Activated CD4-positive, alpha-beta T cell treated with anti-CD3 and anti-CD28 coated beads for 36 hours (primary cell): ENCODE data around the gene CALML5. TPM values are rescaled to one million over a fixed set of nuclear protein-coding genes. Genes with fewer than 3 reads are reported as not detected.

Source experiments
- ATAC-seq: fragments of 200-7000 bp; cut with Tn5 transposase; one replicate; pipeline ENCODE4 v1.10.0; 2021; ENCODE audit warnings: mild to moderate bottlenecking, moderate library complexity
- CTCF ChIA-PET: fragments of 350-600 bp; sonication (Branson Sonifier 250); formaldehyde crosslinking; loops from one replicate; lab custom pipeline; 2021; ENCODE audit warnings: antibody characterized with exemption; lab: Charles Lee
- POLR2A ChIA-PET: fragments of 350-600 bp; sonication (Branson Sonifier 250); formaldehyde crosslinking; loops from one replicate; lab custom pipeline; 2021; ENCODE audit warnings: antibody characterized with exemption, inconsistent platforms; lab: Charles Lee
- DNase-seq: peaks from one replicate; pipeline ENCODE4 v3.0.0-alpha.2; 2020
- H3K27ac Mint-ChIP-seq: one replicate; pipeline ENCODE4 v1.8.0; 2021; ENCODE audit warnings: mixed read lengths
- H3K27me3 Mint-ChIP-seq: one replicate; pipeline ENCODE4 v1.8.0; 2021; ENCODE audit warnings: mixed read lengths
- H3K36me3 Mint-ChIP-seq: one replicate; pipeline ENCODE4 v1.8.0; 2021; ENCODE audit warnings: low read depth, mixed read lengths
- H3K4me1 Mint-ChIP-seq: one replicate; pipeline ENCODE4 v1.8.0; 2021; ENCODE audit warnings: mixed read lengths
- H3K4me3 Mint-ChIP-seq: one replicate; pipeline ENCODE4 v1.8.0; 2021; ENCODE audit warnings: mild to moderate bottlenecking, moderate library complexity, mixed read lengths
- H3K9me3 Mint-ChIP-seq: one replicate; pipeline ENCODE4 v1.8.0; 2021; ENCODE audit warnings: low read depth, mixed read lengths
- intact Hi-C, 2 experiments: fragments of 100-400 bp; cut with DNase I in 1 of 2; cut with micrococcal nuclease in 1 of 2; formaldehyde crosslinking; loops; one replicate each; pipeline versions ENCODE4 v1.14.2 to v1.15.1; 2022 to 2024; cut with DNase I, micrococcal nuclease
- total RNA-seq, 2 experiments: library from RNA; stranded (reverse); gene quantifications; one replicate each; pipeline ENCODE4 v1.2.3, GENCODE V29; 2021

Gene CALML5, protein sequence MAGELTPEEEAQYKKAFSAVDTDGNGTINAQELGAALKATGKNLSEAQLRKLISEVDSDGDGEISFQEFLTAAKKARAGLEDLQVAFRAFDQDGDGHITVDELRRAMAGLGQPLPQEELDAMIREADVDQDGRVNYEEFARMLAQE
- total RNA-seq = not detected

DNA sequence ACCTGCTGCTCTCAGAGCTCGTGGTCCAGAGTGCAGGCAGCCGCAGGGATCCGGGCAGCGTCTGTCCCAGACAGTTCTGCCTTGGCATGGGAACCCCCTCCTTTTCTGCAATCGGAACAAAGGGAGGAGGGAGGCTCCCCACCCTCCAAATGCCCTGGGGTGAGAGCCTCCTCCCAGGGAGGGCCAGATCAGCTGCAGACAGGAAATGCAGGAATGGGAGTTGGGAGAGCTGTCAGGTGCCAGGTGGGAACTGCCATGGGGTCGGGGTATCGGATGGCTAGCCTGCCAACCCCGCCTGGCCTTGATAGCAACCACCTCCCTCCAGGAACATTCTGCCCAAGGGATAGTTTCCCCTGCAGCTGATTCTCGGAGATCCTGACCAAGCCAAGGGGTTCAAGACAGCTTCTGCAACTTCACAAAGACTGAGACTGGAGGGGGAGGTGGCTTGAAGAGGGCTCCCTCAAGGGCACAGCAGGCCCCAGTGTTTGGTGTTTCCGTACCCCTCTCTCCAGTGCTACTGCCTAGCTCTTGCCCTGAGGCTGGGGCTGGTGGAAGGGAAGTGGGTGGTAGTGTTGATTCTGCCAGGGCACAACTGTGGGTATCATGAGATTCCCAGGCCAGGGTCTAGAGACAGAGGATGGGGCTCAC, at the start of gene CALML5:
TSS of gene CALML5 (minus strand) at position 78 of the 648 bp plus-strand sequence. CDS start 132 bp downstream, outside the sequence.
- Mint-ChIP-seq H3K36me3 (no peaks in the 10 kb centered on the region), H3K4me1 (no peaks in the 10 kb centered on the region), H3K27ac (no peak within 1 kb of the TSS), H3K9me3 (no peaks in the 10 kb centered on the region), H3K27me3 (no peaks in the 10 kb centered on the region), H3K4me3 (no peak within 1 kb of the TSS)
- DNase-seq (no peak), ATAC-seq (no peak)
- CTCF ChIA-PET = interaction anchor here (0.5 to 0.7 kb wide), 3 partner anchors 9 to 124 kb away, joined by 3 read pairs; no protein-coding TSS in a partner anchor
- POLR2A ChIA-PET = interaction anchor here (0.6 kb wide), 1 partner anchor 53 kb away, joined by 3 read pairs; no protein-coding TSS in a partner anchor
- intact Hi-C loops = no loop called here

DNA sequence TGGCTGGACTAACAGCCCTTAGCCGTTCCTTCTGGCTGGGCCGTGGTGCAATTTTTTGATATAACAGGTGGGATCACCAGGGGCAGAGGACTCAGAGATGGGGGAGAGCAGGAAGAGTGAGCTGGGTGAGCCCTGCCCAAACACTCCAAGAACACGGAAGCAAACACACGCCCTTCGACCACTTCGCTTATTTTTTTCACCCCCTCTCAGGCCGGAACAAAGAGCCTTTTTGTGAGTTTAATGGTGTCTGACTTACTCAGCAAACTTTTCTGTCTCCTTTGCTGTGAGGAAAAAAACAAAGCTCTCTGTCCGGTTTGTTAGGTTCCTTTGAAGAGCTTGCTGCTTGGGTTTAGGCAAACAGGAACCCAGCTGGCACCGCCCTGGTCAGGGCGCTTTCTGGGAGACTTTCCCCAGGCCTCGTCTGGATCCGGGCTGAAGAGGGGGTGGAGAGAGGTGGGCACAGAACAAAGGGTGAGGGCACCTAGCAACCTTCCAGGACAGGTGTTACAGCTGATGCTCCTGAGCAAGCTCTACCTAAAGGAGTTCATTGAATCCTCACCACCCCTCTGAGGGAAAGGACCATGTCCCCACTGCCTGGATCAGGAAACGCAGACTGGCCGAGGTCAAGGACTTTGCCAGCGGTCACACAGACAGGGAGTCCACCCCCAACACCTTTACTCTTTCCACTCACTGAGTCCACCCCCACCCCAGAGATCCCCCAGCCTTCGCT, 48.7 kb upstream of the CALML5 start:
- ATAC-seq (no peak), DNase-seq (no peak)
- no peak overlapping the region for H3K4me3 Mint-ChIP-seq
- intact Hi-C loops = loop anchor here (2.0 kb wide), 3 partner anchors 17 to 101 kb away; no protein-coding TSS in a partner anchor
- H3K4me1 Mint-ChIP-seq = peaks cover 30% of the 10 kb centered on the region
- no peak overlapping the region for H3K27ac Mint-ChIP-seq
- no peaks in the 10 kb centered on the region for H3K36me3 Mint-ChIP-seq
- CTCF ChIA-PET = interaction anchor here (0.7 to 2.8 kb wide), 7 partner anchors 10 to 893 kb away, joined by 3 to 19 read pairs (median 4); no protein-coding TSS in a partner anchor
- H3K9me3 Mint-ChIP-seq = peaks cover 2% of the 10 kb centered on the region
- POLR2A ChIA-PET = interaction anchor here (0.9 to 1.8 kb wide), 2 partner anchors 19 to 85 kb away, joined by 3 to 7 read pairs; no protein-coding TSS in a partner anchor
- H3K27me3 Mint-ChIP-seq = no peaks in the 10 kb centered on the region

DNA sequence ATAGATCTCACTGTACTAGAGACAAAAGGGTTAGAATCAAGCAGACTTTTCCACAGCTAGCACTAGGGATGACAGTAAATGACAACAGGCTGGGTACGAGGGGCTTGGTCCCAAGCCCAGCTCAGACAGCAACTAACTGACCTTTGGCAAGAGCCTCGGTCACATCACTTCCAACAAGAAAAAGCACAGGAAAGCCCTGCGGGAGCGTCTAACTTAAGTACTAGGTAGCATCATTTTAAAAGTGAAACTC, 48.2 kb upstream of the CALML5 start:
- DNase-seq (no peak), ATAC-seq (no peak)
- intact Hi-C loops = no loop called here
- Mint-ChIP-seq H3K4me3 (no peak overlapping the region), H3K27me3 (no peaks in the 10 kb centered on the region), H3K36me3 (peaks cover 3% of the 10 kb centered on the region), H3K27ac (no peak overlapping the region), H3K9me3 (peaks cover 2% of the 10 kb centered on the region), H3K4me1 (peaks cover 25% of the 10 kb centered on the region)
- ChIA-PET CTCF (interaction anchor here (0.8 to 2.8 kb wide), 3 partner anchors 67 to 892 kb away, joined by 3 to 19 read pairs (median 4); no protein-coding TSS in a partner anchor), POLR2A (interaction anchor here (1.8 kb wide), 1 partner anchor 19 kb away, joined by 7 read pairs; no protein-coding TSS in a partner anchor)

DNA sequence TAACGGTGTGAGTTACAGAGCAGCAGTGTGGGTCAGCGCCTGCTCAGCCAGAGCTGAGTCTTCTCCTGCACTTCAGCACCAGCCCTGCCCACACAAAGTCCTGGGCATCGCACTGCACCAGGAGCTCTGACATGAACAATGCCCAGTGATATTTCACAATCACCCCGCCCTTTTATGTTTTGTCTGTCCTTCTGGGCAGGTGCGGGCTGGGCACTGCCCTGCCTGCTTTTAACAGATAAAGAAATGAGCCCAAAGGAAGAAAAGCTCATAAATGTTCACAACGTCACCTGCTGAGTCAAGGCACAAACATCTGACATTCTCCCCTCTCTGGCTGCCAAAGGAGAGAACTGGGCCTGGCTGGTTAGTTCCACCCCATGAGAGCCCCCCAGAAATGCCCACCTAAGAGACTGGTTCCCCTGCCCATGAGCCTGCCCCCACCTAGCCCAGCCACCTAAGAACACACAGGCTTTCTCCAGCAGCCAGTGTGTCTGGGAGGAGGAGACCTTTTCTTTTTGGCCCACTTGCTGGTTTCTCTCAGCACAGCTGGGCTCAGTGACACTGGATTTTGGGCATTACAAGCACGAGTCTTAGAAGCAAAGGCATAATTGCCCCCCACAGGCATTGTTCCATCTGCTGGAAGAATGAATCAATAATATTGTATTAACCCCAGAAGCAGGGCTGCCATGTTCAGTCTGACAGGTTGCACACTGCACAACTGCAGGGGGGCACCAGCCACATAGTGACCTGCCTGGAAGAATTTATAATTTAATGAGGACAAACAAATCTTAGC, 47.7 kb upstream of the CALML5 start:
- ChIA-PET CTCF (interaction anchor here (0.8 to 0.9 kb wide), 2 partner anchors 68 to 892 kb away, joined by 3 to 4 read pairs; no protein-coding TSS in a partner anchor), POLR2A (interaction anchor here (1.8 kb wide), 1 partner anchor 20 kb away, joined by 7 read pairs; no protein-coding TSS in a partner anchor)
- intact Hi-C loops = no loop called here
- ATAC-seq (no peak), DNase-seq (no peak)
- H3K4me3 Mint-ChIP-seq = no peak overlapping the region
- H3K4me1 Mint-ChIP-seq = peaks cover 20% of the 10 kb centered on the region
- peaks cover 5% of the 10 kb centered on the region for H3K9me3 Mint-ChIP-seq
- H3K27ac Mint-ChIP-seq = no peak overlapping the region
- peaks cover 3% of the 10 kb centered on the region for H3K36me3 Mint-ChIP-seq
- H3K27me3 Mint-ChIP-seq = no peaks in the 10 kb centered on the region

DNA sequence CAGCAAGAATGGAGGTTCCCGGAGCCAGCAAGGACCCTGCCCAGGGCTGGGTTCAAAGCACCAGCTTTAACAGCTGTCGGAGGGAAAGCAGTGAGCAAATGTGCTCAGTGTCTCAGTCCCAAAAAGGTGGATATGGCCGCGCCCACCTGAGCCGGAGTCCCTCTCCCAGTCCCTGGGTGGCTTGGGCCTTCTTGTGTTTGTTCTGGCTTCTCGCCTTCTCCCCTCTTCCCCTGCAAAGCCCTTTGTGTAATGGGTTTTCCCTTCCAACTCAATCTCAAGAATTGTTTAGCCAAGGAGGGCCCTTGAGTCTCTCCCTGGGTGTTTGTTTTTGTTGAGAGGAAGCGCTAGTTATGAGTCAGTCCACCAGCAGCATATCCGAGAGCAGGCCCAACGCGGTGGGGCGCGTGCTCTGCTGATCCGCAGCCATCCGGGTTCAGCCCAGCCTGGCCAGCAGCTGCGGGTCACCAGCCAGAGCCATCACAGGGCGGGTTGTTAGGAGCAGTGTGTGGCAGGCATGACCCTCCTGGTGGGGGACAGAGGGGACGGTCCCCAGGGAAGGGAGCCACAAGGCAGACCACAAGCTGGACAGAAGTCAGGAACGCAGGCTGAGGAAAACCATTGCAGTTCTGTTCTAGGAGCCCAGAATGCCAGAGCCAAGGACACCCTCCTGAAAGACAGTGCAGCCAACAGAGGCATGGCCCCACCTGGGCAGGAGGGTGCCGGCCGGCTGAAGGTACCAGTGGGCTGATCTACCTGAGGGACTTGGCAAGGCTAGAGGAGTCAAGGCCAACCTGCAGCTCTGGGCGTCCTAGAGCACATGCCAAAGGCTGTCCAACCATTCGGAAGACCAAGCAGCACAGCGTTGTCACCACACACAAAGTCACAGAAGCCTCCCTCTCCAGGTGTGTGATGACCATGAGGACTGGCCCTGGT, 46.7 kb upstream of the CALML5 start:
- POLR2A ChIA-PET = no interaction called here
- no peak for ATAC-seq
- H3K27me3 Mint-ChIP-seq = no peaks in the 10 kb centered on the region
- no peak overlapping the region for H3K4me3 Mint-ChIP-seq
- CTCF ChIA-PET = interaction anchor here (0.7 kb wide), 1 partner anchor 1639 kb away, joined by 4 read pairs; no protein-coding TSS in a partner anchor
- peaks cover 11% of the 10 kb centered on the region for H3K4me1 Mint-ChIP-seq
- no peak overlapping the region for H3K27ac Mint-ChIP-seq
- intact Hi-C loops = no loop called here
- peaks cover 5% of the 10 kb centered on the region for H3K36me3 Mint-ChIP-seq
- H3K9me3 Mint-ChIP-seq = peaks cover 7% of the 10 kb centered on the region
- no peak for DNase-seq

DNA sequence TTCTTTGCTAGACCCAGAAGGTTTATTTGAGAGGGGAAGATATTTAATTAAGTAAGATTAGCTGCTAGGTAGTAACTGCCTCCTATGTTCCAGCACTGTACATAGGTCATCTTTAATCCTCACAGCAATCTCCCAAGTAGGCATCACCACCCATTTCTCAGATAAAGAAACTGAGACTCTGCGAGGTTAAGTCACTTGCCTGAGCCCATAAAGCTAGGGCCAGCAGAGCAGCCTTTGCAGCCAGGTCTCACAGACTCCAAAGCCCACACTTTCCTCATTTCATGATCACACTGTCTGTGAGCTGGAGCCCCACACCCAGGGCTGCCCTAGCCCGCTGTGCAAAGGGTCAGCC, 46.0 kb upstream of the CALML5 start:
- Mint-ChIP-seq H3K27me3 (no peaks in the 10 kb centered on the region), H3K9me3 (peaks cover 7% of the 10 kb centered on the region), H3K4me3 (no peak overlapping the region), H3K4me1 (peaks cover 5% of the 10 kb centered on the region), H3K27ac (no peak overlapping the region), H3K36me3 (peaks cover 5% of the 10 kb centered on the region)
- CTCF ChIA-PET = no interaction called here
- intact Hi-C loops = no loop called here
- POLR2A ChIA-PET = no interaction called here
- no peak for DNase-seq
- no peak for ATAC-seq

DNA sequence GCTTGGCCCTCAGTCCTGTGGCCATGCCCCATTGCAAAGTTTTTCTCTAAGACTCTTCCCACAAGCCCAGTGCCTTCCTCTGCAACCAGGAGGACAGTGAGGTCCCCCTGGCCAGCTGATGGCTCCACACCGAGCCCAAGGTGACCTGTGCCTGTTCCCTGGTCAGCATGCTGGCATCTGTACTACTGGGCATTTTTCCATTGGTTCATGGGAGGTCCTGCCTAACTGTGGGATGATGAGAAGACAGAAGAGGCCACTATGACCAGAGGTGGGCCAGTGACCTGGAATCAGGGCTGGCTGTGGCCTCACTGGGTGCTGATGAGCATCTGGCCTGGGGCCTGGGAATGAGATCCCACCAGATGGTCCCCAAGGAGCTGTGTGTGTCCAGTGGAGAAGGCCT, 45.6 kb upstream of the CALML5 start:
- H3K9me3 Mint-ChIP-seq = peaks cover 7% of the 10 kb centered on the region
- H3K27ac Mint-ChIP-seq = no peak overlapping the region
- H3K36me3 Mint-ChIP-seq = peaks cover 5% of the 10 kb centered on the region
- H3K27me3 Mint-ChIP-seq = no peaks in the 10 kb centered on the region
- ChIA-PET POLR2A (no interaction called here), CTCF (no interaction called here)
- H3K4me1 Mint-ChIP-seq = peaks cover under 1% of the 10 kb centered on the region
- no peak overlapping the region for H3K4me3 Mint-ChIP-seq
- intact Hi-C loops = no loop called here
- ATAC-seq (no peak), DNase-seq (no peak)

DNA sequence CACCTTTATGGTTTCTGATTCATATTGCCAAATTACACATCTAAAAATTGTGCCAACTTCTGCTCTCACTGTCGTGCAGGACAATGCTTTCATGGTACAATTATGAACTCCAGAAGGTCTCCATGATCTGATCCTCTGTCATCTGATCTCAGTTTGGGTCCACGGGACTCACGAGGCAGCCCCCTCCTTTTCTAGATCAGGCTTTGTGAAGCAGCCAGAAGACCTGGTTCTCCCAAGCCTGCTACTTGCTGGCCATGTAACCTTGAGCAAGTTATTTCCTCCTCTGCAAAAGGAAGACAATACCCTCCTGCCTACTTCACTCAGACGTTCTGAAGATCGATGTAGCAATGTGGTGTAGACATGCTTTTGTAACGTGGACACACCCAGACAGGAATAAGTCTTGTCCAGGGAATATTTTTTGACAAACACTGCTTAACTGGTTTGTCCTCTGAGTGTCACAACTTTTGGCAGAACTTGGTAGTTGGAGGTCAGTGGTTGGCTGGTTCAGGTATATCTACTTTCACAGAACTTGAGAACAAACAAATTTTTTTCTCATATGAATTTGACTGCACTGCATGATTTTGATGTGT, 44.9 kb upstream of the CALML5 start:
- no peak overlapping the region for H3K4me3 Mint-ChIP-seq

DNA sequence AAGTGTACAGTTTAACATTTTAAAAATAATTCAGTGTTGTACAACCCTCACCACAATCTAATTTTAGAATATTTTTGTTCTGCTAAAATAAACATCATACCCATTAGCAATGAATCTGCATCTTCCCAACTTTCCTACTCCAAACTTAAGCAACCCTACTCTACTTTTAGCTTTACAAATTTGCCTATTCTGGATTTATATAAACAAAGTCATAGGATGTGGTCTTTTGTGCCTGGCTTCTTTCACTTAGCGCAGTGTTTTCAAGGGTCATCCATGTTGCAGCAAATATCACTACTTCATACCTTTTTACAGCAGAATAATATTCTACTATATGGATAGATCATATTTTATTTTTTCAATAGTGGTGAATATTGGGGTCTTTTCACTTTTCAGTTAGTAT, 44.3 kb upstream of the CALML5 start:
- Mint-ChIP-seq H3K9me3 (peaks cover 7% of the 10 kb centered on the region), H3K36me3 (peaks cover 5% of the 10 kb centered on the region), H3K4me3 (no peak overlapping the region), H3K4me1 (no peaks in the 10 kb centered on the region), H3K27ac (no peak overlapping the region), H3K27me3 (peaks cover 2% of the 10 kb centered on the region)
- intact Hi-C loops = no loop called here
- DNase-seq = no peak
- POLR2A ChIA-PET = no interaction called here
- no peak for ATAC-seq
- CTCF ChIA-PET = no interaction called here

More for the DNA sequence above, 44.9 kb upstream of the CALML5 start:
- no peaks in the 10 kb centered on the region for H3K4me1 Mint-ChIP-seq
- peaks cover 7% of the 10 kb centered on the region for H3K9me3 Mint-ChIP-seq
- no peak overlapping the region for H3K27ac Mint-ChIP-seq
- ChIA-PET POLR2A (no interaction called here), CTCF (interaction anchor here (0.5 kb wide), 1 partner anchor 1205 kb away, joined by 3 read pairs; no protein-coding TSS in a partner anchor)
- peaks cover 2% of the 10 kb centered on the region for H3K27me3 Mint-ChIP-seq
- peaks cover 5% of the 10 kb centered on the region for H3K36me3 Mint-ChIP-seq
- intact Hi-C loops = no loop called here
- DNase-seq = no peak
- ATAC-seq = no peak

DNA sequence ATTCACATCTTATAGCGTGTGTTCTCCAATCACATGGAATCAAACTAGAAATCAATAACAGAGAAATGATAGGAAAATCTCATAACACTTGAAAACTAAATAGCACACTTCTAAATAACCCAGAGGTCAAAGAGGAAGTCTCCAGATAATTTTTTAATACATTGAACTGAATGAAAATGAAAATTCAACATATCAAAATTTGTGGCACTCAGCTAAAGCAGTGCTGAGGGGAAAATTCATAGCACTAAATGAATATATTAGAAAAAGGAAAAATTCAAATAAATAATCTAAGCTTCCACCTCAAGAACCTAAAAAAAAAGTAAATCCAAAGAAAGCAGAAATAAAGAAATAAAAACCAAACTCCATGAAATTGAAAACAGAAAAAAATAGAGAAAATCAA, 42.7 kb upstream of the CALML5 start:
- intact Hi-C loops = no loop called here
- Mint-ChIP-seq H3K4me3 (no peak overlapping the region), H3K27ac (no peak overlapping the region), H3K9me3 (peaks cover 7% of the 10 kb centered on the region), H3K27me3 (peaks cover 2% of the 10 kb centered on the region), H3K36me3 (peaks cover 5% of the 10 kb centered on the region), H3K4me1 (no peaks in the 10 kb centered on the region)
- ATAC-seq (no peak), DNase-seq (no peak)
- ChIA-PET CTCF (no interaction called here), POLR2A (no interaction called here)
